Kidney epithelial cell (primary cell): ENCODE measurements around the gene DOCK1. TPM values are rescaled to one million over a fixed set of nuclear protein-coding genes. Genes with fewer than 3 reads are reported as not detected.

Source experiments
- DNase-seq: peaks from one replicate; pipeline ENCODE4 v3.0.0-alpha.2; 2010; ENCODE audit warnings: low read depth
- H3K27me3 ChIP-seq: 2 replicates; pipeline ENCODE4 v1.6.0; 2011; ENCODE audit warnings: low read length; ENCODE audit not compliant: control insufficient read depth, insufficient read depth
- H3K36me3 ChIP-seq: 2 replicates; pipeline ENCODE4 v1.5.1; 2011; ENCODE audit warnings: low read length; ENCODE audit not compliant: control insufficient read depth, insufficient read depth
- H3K4me3 ChIP-seq: 2 replicates; pipeline ENCODE4 v1.5.1; 2011; ENCODE audit warnings: low read depth, mild to moderate bottlenecking, control low read depth, low read length
- total RNA-seq: library from RNA; depleted of rRNA; stranded (reverse); fragments of >200 nt; gene quantifications from 2 replicates; pipeline ENCODE4 v1.2.3, GENCODE V29; 2015
- TF ChIP-seq, protein P1 (sequence below): IDR thresholded peaks from 2 replicates; pipeline ENCODE4 v1.5.1; 2011; ENCODE audit warnings: mild to moderate bottlenecking, moderate library complexity, low read length, control low read depth, inconsistent platforms; ENCODE audit not compliant: insufficient read depth, poor library complexity, severe bottlenecking

The DOCK1 gene
- total RNA-seq, 1 donor from 2014 or later, result 39.5 TPM

DNA sequence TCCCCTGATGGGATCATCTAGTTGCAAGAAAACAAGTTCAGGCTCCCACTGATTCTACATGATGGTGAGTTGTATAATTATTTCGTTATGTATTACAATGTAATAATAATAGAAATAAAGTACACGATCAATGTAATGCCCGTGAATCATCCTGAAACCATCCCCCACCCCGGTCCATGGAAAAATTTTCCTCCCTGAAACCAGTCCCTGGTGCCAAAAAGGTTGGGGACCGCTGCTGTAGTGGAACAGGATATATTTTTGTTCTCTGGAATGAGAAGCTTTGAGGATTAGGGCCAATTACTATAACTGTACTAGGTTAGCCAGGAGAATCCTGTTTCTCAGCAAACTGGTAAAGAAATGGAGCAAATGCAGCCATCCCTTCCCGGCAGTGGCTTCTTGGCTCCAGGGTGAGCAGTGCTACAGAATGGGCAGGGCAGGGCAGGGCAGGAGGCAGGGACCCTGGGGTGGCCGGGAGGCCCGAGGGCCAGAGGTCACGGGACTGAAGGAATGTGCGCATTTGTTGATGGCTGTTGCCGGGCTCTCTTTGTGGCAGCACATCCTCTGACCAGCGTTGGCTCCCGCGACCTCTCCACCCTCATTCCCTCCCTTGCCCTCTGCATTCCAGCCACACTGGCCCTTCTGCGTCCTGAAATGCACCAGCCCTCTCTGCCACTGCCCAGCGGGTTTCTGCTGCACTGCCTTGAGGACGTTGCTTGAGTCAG is 481.5 kb downstream of the DOCK1 start:
- TF ChIP-seq, protein P1, sequence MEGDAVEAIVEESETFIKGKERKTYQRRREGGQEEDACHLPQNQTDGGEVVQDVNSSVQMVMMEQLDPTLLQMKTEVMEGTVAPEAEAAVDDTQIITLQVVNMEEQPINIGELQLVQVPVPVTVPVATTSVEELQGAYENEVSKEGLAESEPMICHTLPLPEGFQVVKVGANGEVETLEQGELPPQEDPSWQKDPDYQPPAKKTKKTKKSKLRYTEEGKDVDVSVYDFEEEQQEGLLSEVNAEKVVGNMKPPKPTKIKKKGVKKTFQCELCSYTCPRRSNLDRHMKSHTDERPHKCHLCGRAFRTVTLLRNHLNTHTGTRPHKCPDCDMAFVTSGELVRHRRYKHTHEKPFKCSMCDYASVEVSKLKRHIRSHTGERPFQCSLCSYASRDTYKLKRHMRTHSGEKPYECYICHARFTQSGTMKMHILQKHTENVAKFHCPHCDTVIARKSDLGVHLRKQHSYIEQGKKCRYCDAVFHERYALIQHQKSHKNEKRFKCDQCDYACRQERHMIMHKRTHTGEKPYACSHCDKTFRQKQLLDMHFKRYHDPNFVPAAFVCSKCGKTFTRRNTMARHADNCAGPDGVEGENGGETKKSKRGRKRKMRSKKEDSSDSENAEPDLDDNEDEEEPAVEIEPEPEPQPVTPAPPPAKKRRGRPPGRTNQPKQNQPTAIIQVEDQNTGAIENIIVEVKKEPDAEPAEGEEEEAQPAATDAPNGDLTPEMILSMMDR, result no peak
- H3K36me3 ChIP-seq, result no peaks in the 10 kb centered on the region
- DNase-seq, result no peak

GRCh38 chr10:127391875-127392274 is 486.6 kb downstream of the DOCK1 start:
- H3K36me3 ChIP-seq, result no peaks in the 10 kb centered on the region
- no peak for DNase-seq
- H3K4me3 ChIP-seq, result no peak overlapping the region
- H3K27me3 ChIP-seq, result no peaks in the 10 kb centered on the region
- TF ChIP-seq, protein P1, result no peak

More for the DNA sequence above, 481.5 kb downstream of the DOCK1 start:
- no peaks in the 10 kb centered on the region for H3K27me3 ChIP-seq
- H3K4me3 ChIP-seq, result no peak overlapping the region

- H3K4me3 ChIP-seq, result no peak overlapping the region
- TF ChIP-seq, protein P1, result no peak
- no peaks in the 10 kb centered on the region for H3K27me3 ChIP-seq
- H3K36me3 ChIP-seq, result no peaks in the 10 kb centered on the region
- DNase-seq, result no peak
Observed at GRCh38 chr10:127392351-127393235, 487.4 kb downstream of the DOCK1 start.

DNA sequence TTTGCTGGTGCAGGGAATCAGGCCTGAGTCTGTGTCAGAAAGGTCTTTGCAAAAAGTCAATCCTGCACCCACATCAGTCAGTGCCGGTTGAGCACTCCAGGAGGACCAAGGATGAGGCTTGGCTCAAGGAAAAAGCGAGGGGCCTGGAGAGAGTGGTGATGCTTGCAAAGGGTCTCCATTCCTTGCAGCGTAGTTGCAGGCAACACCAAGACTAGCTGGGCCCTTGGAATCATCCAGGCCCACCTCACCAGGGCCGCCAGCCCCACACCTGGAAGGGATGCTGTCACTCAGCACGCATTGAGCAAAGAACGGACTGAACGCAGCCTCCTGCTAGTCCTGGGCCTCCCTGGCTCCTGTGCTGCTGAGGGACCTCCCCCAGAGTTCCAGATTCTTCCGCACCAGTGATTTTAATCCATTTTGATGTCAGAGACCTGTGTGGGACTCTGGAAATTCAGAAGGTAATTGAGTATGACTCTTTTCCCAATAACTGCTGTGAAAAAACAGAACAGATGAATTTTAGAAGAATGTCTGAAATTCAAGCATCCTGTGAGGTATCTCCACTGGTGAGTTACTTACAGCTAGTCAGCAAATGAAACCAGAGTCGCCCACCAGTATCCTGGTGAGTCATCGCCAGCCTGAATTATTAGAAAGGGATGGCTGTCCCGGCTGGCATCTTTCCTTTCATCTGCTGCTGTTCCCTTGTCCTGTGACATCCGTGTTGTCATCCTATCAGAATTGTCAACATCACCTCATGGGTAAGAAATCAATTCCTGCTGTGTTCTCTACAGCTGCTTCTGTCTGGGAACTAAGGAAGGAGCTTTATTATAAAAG is 493.1 kb downstream of the DOCK1 start:
- Histone ChIP-seq H3K4me3 (no peak overlapping the region), H3K36me3 (no peaks in the 10 kb centered on the region), H3K27me3 (no peaks in the 10 kb centered on the region)
- TF ChIP-seq, protein P1, result no peak
- DNase-seq, result peak; percentile 5

DNA sequence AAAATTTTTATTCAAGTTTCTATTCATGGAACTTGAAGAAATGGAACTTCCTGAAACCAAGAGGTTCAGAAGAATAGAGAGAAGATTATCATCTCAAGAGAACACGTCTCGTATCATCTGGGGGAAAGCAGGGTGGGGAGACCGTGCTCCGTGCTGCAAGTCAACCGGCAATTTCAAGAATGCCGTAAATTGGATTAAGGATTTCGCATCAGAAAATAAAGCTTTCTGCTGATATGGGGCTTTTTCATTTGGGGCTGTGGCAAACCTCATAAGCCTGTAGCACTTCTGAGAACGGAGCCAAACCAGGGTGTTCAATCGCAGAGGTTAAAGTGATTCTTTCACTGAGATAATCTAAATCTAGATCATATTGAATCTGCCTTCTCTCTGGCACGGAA is 493.7 kb downstream of the DOCK1 start:
- H3K27me3 ChIP-seq, result no peaks in the 10 kb centered on the region
- no peak for DNase-seq
- TF ChIP-seq, protein P1, result no peak
- H3K4me3 ChIP-seq, result no peak overlapping the region
- H3K36me3 ChIP-seq, result no peaks in the 10 kb centered on the region
